OCI-LY3 (cell line): ENCODE results near the gene TM9SF2.

ENCODE experiments used
- H2AFZ ChIP-seq: fragments of 200-600, 300-600 bp; shearing (Covaris generic); 2 replicates; pipeline ENCODE4 v1.6.0; 2014; ENCODE audit warnings: antibody characterized with exemption, low read depth, low read length
- H3K27ac ChIP-seq: fragments of 200-600, 300-600 bp; sonication (generic); 2 replicates; pipeline ENCODE4 v1.5.1; 2014; ENCODE audit warnings: mild to moderate bottlenecking, low read length, moderate library complexity, mixed read lengths
- H3K27me3 ChIP-seq: fragments of 200-600, 300-600 bp; sonication (generic); 2 replicates; pipeline ENCODE4 v1.6.1; 2014; ENCODE audit warnings: low read depth, low read length, mixed read lengths
- H3K36me3 ChIP-seq: fragments of 200-600, 300-600 bp; sonication (generic); replicated peaks from 2 replicates; pipeline ENCODE3; 2014; ENCODE audit warnings: low read depth, low read length, mixed read lengths
- H3K4me1 ChIP-seq: fragments of 300-600, 200-600 bp; sonication (generic); 2 replicates; pipeline ENCODE4 v1.6.1; 2014; ENCODE audit warnings: low read length, mixed read lengths
- H3K4me2 ChIP-seq: fragments of 200-600, 300-600 bp; sonication (generic); 2 replicates; pipeline ENCODE4 v1.6.1; 2014; ENCODE audit warnings: low read length, mixed read lengths
- H3K4me3 ChIP-seq: fragments of 300-600, 200-600 bp; sonication (generic); 2 replicates; pipeline ENCODE4 v1.5.1; 2014; ENCODE audit warnings: antibody characterized with exemption, mild to moderate bottlenecking, low read length, moderate library complexity
- H3K79me2 ChIP-seq: fragments of 300-600, 200-600 bp; shearing (Covaris generic); 2 replicates; pipeline ENCODE4 v1.6.1; 2014; ENCODE audit warnings: mild to moderate bottlenecking, low read length, mixed read lengths
- H3K9ac ChIP-seq: fragments of 300-600, 200-600 bp; shearing (Covaris generic); 2 replicates; pipeline ENCODE4 v1.6.0; 2014; ENCODE audit warnings: mild to moderate bottlenecking, low read length, moderate library complexity
- H3K9me3 ChIP-seq: fragments of 200-600, 300-600 bp; shearing (Covaris generic); 2 replicates; pipeline ENCODE4 v1.6.1; 2014; ENCODE audit warnings: low read length, mixed read lengths; ENCODE audit not compliant: insufficient read depth
- H4K20me1 ChIP-seq: fragments of 200-600, 300-600 bp; sonication (generic); 2 replicates; pipeline ENCODE4 v1.6.1; 2016; ENCODE audit warnings: low read length, mixed read lengths; ENCODE audit not compliant: insufficient read depth
- EZH2phosphoT487 ChIP-seq: fragments of 200-600 bp; shearing (Covaris generic); IDR thresholded peaks from 2 replicates; pipeline ENCODE4 v1.6.1; 2018; ENCODE audit warnings: antibody characterized with exemption, mixed run types, low read depth
- TF ChIP-seq, protein P1 (sequence below): fragments of 200-600, 300-600 bp; sonication (generic); IDR thresholded peaks from 2 replicates; pipeline ENCODE4 v1.5.1; 2014; ENCODE audit warnings: antibody characterized with exemption, low read length, low read depth

TM9SF2 gene

DNA sequence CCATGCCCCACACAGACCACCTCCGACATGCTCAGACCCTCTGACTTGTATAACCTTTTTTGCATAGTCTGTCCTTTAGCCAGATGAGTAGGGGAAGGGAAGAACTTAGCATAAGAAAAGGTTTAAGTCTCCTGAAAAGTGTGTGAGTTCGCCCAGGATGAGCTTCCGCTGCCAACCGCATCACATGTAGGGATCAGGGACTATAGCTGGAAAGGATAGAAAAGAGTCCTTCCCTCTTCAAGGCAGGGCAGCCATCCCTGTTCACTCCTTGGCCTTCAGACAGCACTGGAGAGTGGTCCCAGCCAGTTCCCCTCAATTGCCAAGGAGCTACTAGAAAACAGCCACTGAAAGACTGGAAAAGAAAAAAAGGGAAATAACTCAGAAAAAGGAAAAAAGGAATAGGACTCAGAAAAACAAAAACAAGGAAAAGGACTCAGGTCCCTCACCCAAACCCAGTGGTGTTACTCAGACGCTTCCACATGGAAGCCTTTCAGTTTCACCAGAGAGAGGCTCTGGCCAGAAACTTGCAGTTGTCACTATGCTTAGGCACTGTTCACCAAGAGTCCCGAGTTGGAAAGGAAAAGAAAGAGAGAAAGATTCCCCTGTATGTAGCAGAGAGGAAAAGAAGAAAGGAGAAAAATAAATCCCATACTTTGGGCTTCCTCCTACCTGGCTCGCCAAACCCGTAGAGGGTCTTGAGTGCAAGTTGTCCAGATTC, 5.6 kb upstream of the TM9SF2 start:
- peak overlapping the region; percentile 62 for H3K4me2 ChIP-seq
- peak overlapping the region; percentile 75 for H3K4me3 ChIP-seq
- H3K27me3 ChIP-seq = no peaks in the 10 kb centered on the region
- H2AFZ ChIP-seq = peak overlapping the region; percentile 56; the same call in 1 of the 2 replicates
- TF ChIP-seq, protein P1, sequence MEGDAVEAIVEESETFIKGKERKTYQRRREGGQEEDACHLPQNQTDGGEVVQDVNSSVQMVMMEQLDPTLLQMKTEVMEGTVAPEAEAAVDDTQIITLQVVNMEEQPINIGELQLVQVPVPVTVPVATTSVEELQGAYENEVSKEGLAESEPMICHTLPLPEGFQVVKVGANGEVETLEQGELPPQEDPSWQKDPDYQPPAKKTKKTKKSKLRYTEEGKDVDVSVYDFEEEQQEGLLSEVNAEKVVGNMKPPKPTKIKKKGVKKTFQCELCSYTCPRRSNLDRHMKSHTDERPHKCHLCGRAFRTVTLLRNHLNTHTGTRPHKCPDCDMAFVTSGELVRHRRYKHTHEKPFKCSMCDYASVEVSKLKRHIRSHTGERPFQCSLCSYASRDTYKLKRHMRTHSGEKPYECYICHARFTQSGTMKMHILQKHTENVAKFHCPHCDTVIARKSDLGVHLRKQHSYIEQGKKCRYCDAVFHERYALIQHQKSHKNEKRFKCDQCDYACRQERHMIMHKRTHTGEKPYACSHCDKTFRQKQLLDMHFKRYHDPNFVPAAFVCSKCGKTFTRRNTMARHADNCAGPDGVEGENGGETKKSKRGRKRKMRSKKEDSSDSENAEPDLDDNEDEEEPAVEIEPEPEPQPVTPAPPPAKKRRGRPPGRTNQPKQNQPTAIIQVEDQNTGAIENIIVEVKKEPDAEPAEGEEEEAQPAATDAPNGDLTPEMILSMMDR = no peak
- TF ChIP-seq EZH2phosphoT487 = no peak
- H3K36me3 ChIP-seq = no peaks in the 10 kb centered on the region
- H4K20me1 ChIP-seq = no peaks in the 10 kb centered on the region
- peak overlapping the region; percentile 67 for H3K9ac ChIP-seq
- peak overlapping the region; percentile 83 for H3K27ac ChIP-seq
- peaks cover 38% of the 10 kb centered on the region for H3K4me1 ChIP-seq
- no peaks in the 10 kb centered on the region for H3K9me3 ChIP-seq
- peaks cover 13% of the 10 kb centered on the region for H3K79me2 ChIP-seq

DNA sequence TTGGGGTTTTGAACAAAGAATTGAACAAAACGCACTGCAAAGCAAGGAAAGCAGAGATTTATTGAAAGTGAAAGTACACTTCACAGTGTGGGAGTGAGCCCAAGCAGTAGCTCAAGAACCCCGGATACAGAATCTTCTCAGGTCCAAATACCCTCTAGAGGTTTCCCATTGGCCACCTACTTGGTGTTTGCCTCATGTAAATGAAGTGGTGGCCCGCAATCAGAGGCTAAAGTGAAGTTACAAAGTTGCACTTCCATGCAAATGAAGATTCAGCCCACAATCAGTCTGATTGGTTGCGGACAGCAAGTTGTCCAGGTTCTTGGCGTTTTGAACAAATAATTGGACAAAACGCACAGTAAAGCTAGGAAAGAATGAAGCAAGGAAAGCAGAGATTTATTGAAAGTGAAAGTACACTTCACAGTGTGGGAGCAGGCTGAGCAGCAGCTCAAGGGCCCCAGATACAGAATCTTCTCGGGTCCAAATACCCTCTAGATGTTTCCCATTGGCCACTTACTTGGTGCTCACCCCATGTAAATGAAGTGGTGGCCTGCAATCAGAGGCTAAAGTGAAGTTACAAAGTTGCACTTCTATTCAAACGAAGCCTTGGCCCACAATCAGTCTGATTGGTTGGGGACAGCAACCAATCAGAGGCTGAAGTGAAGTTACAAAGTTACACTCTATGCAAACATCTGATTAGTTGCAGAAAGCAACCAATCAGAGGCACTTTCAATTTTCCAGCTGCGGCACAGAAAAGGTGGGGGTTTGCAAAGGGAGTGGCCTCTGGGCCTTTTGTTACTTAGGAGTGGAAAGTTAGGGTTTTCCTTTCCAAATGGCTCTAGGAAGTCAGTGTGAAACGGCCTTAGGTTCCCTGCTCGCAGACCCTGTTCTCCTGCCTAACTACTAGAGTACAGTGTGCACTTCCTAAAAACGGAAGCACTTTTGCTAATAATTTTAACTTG, 4.8 kb upstream of the TM9SF2 start:
- Histone ChIP-seq H3K27ac (peak overlapping the region; percentile 83), H3K36me3 (no peaks in the 10 kb centered on the region), H3K4me3 (peak overlapping the region; percentile 75), H4K20me1 (no peaks in the 10 kb centered on the region), H3K9ac (peak overlapping the region; percentile 67), H2AFZ (peak overlapping the region; percentile 56), H3K4me2 (peak overlapping the region; percentile 62), H3K4me1 (peaks cover 40% of the 10 kb centered on the region), H3K27me3 (no peaks in the 10 kb centered on the region), H3K9me3 (no peaks in the 10 kb centered on the region), H3K79me2 (peaks cover 15% of the 10 kb centered on the region)
- TF ChIP-seq EZH2phosphoT487 = no peak
- TF ChIP-seq, protein P1 = no peak

DNA sequence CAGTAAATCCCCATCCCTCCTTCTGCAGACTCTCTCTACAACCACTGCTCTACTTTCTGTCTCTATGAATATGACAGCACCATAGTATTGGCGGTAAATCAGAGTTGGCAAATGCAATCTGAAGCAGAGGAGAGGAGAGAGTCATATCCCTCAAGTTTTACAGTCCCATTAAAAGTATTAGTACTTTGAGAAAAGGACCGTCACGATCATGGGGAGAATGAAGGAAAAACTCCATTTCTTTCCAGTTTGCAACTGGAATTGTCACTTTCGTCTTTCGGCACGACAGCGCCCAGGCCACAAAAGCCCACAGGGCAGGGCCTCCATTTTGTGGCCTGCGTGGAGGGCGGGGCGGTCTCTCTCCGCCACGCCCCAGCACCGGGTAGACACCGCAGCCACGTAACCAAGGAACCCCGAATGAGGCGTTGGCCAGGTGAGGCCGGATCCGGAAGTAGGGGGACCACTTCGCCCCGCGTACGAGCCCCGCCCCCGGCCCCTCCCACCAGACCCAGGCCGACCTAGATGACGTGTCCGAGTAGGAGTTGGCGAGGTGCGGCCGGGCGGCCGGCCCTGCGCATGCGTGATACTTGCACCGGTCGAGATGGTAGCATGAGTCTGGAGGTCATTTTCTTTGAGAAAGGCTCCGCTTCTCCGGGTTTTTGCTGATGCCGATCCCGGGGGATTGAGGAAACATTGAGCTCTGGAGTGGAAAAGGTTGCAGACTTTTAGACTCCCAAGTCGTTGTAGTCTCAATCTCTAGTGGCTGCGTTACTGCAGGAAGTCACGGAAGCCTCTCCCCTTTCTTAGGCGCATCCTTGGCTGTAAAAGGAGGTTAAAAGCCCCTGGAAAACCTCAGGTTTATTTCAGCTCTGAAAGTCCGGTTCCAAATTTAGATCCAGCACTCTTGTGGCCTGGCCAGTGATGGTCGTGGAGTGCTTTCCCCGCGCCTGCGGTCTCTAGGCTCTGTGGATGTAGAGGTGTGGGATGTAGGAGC, 2.8 kb upstream of the TM9SF2 start:
- Histone ChIP-seq H3K27me3 (no peaks in the 10 kb centered on the region), H3K4me2 (peak overlapping the region; percentile 96), H3K36me3 (no peaks in the 10 kb centered on the region), H3K9me3 (no peaks in the 10 kb centered on the region), H3K4me1 (peaks cover 50% of the 10 kb centered on the region), H3K79me2 (peaks cover 35% of the 10 kb centered on the region), H3K27ac (peak overlapping the region; percentile 80), H4K20me1 (no peaks in the 10 kb centered on the region), H3K4me3 (peak overlapping the region; percentile 89), H3K9ac (peak overlapping the region; percentile 87), H2AFZ (peak overlapping the region; percentile 82; the same call in 1 of the 2 replicates)
- TF ChIP-seq EZH2phosphoT487 = no peak
- TF ChIP-seq, protein P1 = no peak
